ENCODE data around the gene PLXNC1.

The PLXNC1 gene

GRCh38 chr12:94157981-94158411 lies 9.6 kb downstream of the PLXNC1 start:
- DNase-seq (ENCODE audit: low spot score), result no peak

- DNase-seq (ENCODE audit: low spot score), result no peak
Observed at GRCh38 chr12:94158666-94159065, 10.3 kb downstream of the PLXNC1 start.

GRCh38 chr12:94162108-94162507 lies 13.7 kb downstream of the PLXNC1 start:
- no peak for DNase-seq (ENCODE audit: low spot score)

GRCh38 chr12:94163850-94164249 lies 15.5 kb downstream of the PLXNC1 start:
- no peak for DNase-seq (ENCODE audit: low spot score)

GRCh38 chr12:94165138-94165537 lies 16.8 kb downstream of the PLXNC1 start:
- no peak for DNase-seq (ENCODE audit: low spot score)

- DNase-seq (ENCODE audit: low spot score), result no peak
Observed at GRCh38 chr12:94165670-94166364, 17.4 kb downstream of the PLXNC1 start.

- peak; percentile 89 for DNase-seq (ENCODE audit: low spot score)
Observed at GRCh38 chr12:94167071-94167755, 18.8 kb downstream of the PLXNC1 start.

GRCh38 chr12:94167756-94168416 lies 19.5 kb downstream of the PLXNC1 start:
- DNase-seq (ENCODE audit: low spot score), result no peak

- DNase-seq (ENCODE audit: low spot score), result no peak
Observed at GRCh38 chr12:94169495-94169894, 21.1 kb downstream of the PLXNC1 start.

- no peak for DNase-seq (ENCODE audit: low spot score)
Observed at GRCh38 chr12:94169966-94170689, 21.8 kb downstream of the PLXNC1 start.

GRCh38 chr12:94170690-94171594 lies 22.6 kb downstream of the PLXNC1 start:
- no peak for DNase-seq (ENCODE audit: low spot score)

GRCh38 chr12:94171595-94171930 lies 23.2 kb downstream of the PLXNC1 start:
- DNase-seq (ENCODE audit: low spot score), result no peak

GRCh38 chr12:94172031-94172430 lies 23.7 kb downstream of the PLXNC1 start:
- peak; percentile 33 for DNase-seq (ENCODE audit: low spot score)

GRCh38 chr12:94172973-94173372 lies 24.6 kb downstream of the PLXNC1 start:
- no peak for DNase-seq (ENCODE audit: low spot score)

- DNase-seq (ENCODE audit: low spot score), result no peak
Observed at GRCh38 chr12:94173660-94174265, 25.4 kb downstream of the PLXNC1 start.

GRCh38 chr12:94174576-94174975 lies 26.2 kb downstream of the PLXNC1 start:
- no peak for DNase-seq (ENCODE audit: low spot score)

GRCh38 chr12:94175763-94176668 lies 27.6 kb downstream of the PLXNC1 start:
- no peak for DNase-seq (ENCODE audit: low spot score)

- no peak for DNase-seq (ENCODE audit: low spot score)
Observed at GRCh38 chr12:94178054-94178453, 29.7 kb downstream of the PLXNC1 start.

GRCh38 chr12:94178882-94179281 lies 30.5 kb downstream of the PLXNC1 start:
- no peak for DNase-seq (ENCODE audit: low spot score)

- no peak for DNase-seq (ENCODE audit: low spot score)
Observed at GRCh38 chr12:94179723-94180122, 31.3 kb downstream of the PLXNC1 start.
